HAP-1 (cell line): ENCODE data around the gene DYRK3.
"Not testable (repeated sequence)": the region's sequence is repeated elsewhere in the genome, so short reads cannot be mapped to it uniquely, and the experiment has no call there.

Experiments used
- DNase-seq, 2 experiments: peaks; one replicate each; pipeline ENCODE4 v3.0.0-alpha.2; 2016 to 2020; ENCODE audit warnings: low spot score in 2 of 2
- H3K27me3 ChIP-seq: fragments of 250-450 bp; sonication (Bioruptor Pico); 2 replicates; pipeline ENCODE4 v1.5.1; 2020; ENCODE audit warnings: low read depth, mild to moderate bottlenecking, moderate library complexity
- H3K36me3 ChIP-seq: fragments of 250-450 bp; sonication (Bioruptor Pico); replicated peaks from 2 replicates; pipeline ENCODE4 v1.5.1; 2020; ENCODE audit warnings: mild to moderate bottlenecking
- H3K4me1 ChIP-seq: fragments of 250-450 bp; sonication (Bioruptor Pico); 2 replicates; pipeline ENCODE4 v1.5.1; 2020; ENCODE audit warnings: mild to moderate bottlenecking
- H3K4me3 ChIP-seq: fragments of 250-450 bp; sonication (Bioruptor Pico); 2 replicates; pipeline ENCODE4 v1.5.1; 2020; ENCODE audit warnings: mild to moderate bottlenecking, moderate library complexity
- H3K9me3 ChIP-seq: fragments of 250-450 bp; sonication (Bioruptor Pico); 2 replicates; pipeline ENCODE4 v1.5.1; 2020; ENCODE audit warnings: mild to moderate bottlenecking, moderate library complexity
- in situ Hi-C: fragments of 300-500 bp; cut with MboI; formaldehyde crosslinking; loops from 3 replicates; pipeline ENCODE4 v1.14.3; 2020; ENCODE audit warnings: low sequenced_read_pairs, inconsistent platforms, mixed read lengths

DYRK3 gene

GRCh38 chr1:206642074-206642473 is 6.7 kb downstream of the DYRK3 start:
- H3K36me3 ChIP-seq, H3K27me3 ChIP-seq, DNase-seq, H3K9me3 ChIP-seq, H3K4me3 ChIP-seq, in situ Hi-C loops, H3K4me1 ChIP-seq: not testable (repeated sequence)

DNA sequence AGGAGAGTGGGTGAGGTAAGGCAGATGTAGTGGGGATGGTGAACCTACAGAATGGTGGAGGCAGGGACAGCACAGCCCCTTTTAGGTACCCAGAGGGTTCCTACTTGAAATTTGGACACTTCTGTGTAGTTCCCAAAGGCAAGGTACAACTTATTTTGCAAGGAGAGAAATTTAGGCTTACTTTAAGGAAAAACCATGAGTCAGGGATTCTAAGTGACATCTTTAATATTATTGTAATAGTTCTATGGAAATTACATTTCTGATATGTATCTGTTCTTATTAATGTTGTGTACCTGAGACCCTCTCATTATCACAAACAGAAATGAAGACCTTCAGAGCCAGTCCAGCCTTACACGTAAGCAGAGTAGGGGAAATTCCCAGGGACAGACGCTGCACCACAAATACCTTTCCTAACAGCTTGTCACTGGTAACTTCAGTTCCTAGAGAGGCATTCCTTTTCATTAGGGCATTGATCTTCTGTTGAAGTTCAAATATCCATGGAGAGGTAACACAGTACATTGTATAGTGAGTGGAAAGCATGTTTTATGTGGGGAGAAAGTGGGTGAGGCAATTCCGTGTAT is 7.9 kb downstream of the DYRK3 start:
- no peaks in the 10 kb centered on the region for H3K27me3 ChIP-seq

DNA sequence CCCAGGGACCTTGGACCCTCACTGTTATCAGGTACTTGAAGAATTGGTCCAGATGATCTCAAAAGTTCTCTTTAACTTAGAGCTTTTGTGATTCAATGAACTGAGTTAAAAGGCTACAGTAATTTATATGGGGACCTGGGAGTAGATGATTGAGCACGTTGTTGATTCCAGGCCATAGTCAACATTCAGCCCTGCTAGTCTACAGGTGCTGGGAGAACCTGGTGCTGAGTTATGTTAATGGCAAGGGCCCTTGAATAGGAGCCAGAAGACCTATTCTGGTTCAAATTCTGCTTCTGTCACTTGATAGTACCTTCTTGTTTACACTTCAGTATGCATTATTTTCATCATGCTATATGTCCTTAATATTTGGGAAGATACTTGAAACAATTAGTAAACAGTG is 11.2 kb downstream of the DYRK3 start:
- no peak overlapping the region for H3K4me3 ChIP-seq
- in situ Hi-C loops: no loop called here
- no peaks in the 10 kb centered on the region for H3K4me1 ChIP-seq
- H3K9me3 ChIP-seq: no peaks in the 10 kb centered on the region
- peaks cover 10% of the 10 kb centered on the region; the same call in 1 of the 2 replicates for H3K36me3 ChIP-seq
- no peak for DNase-seq
- no peaks in the 10 kb centered on the region for H3K27me3 ChIP-seq

More for the DNA sequence above, 7.9 kb downstream of the DYRK3 start:
- H3K9me3 ChIP-seq: no peaks in the 10 kb centered on the region
- H3K36me3 ChIP-seq: peaks cover 6% of the 10 kb centered on the region; the same call in 1 of the 2 replicates
- in situ Hi-C loops: no loop called here
- no peaks in the 10 kb centered on the region for H3K4me1 ChIP-seq
- no peak overlapping the region for H3K4me3 ChIP-seq
- DNase-seq: no peak

GRCh38 chr1:206647224-206647623 is 11.9 kb downstream of the DYRK3 start:
- DNase-seq: no peak
- H3K27me3 ChIP-seq: no peaks in the 10 kb centered on the region
- H3K4me1 ChIP-seq: no peaks in the 10 kb centered on the region
- in situ Hi-C loops: no loop called here
- peaks cover 10% of the 10 kb centered on the region; the same call in 1 of the 2 replicates for H3K36me3 ChIP-seq
- no peaks in the 10 kb centered on the region for H3K9me3 ChIP-seq
- no peak overlapping the region for H3K4me3 ChIP-seq

DNA sequence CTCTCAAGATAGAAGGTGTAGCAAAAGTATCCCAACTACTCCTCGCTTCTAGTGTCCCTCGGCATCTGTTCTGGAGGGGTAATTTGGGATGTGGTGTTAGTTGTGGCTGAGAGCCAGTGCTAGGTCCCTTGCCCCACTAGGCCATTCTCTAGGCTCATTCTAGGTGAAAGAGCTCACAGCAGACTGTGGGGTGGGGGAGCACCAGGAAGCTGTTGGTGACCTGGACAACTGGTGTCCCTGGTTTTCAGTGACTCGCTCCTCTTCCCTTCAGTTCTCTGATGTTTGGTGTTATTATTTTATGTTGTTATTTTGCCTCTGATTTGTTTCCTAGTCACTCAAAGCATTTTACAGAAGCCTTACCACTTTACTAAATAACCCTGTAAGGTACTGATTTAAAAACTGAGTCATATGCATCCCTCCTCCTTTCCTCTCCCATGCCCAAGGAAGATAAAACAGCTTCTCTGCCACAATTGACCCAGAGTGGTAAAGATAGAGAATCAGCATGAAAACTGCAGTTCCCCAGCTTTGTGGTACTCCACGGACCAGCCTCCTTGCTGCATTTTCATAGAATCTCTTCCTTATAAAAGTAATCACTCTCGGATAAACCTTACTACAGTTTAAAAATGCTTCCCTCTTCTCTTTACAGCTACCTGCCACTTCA is 14.1 kb downstream of the DYRK3 start:
- Histone ChIP-seq H3K4me3 (no peak overlapping the region), H3K36me3 (peaks cover 10% of the 10 kb centered on the region; the same call in 1 of the 2 replicates), H3K9me3 (no peaks in the 10 kb centered on the region), H3K27me3 (no peaks in the 10 kb centered on the region), H3K4me1 (no peaks in the 10 kb centered on the region)
- in situ Hi-C loops: no loop called here
- no peak for DNase-seq

DNA sequence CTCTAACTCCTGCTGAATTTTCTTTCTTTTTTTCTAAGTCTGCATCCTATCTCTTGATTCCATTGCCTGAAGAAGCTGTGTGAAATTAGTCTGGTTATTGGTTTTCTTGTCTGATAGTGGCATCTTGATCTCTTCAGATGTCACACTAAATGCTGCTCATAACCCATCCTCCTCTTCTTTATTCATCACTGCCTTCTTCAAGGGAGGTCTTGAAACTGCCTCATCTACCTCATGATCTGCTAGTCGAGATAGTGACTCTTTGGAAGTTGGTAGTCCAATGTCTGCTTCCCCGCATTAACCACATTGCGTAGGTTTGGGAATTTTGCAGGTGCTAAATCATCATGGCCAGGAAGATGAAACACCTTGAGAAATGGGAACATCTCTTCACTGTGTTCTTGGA is 15.7 kb downstream of the DYRK3 start:
- in situ Hi-C loops: no loop called here
- H3K4me1 ChIP-seq: no peaks in the 10 kb centered on the region
- no peak overlapping the region for H3K4me3 ChIP-seq
- no peak for DNase-seq
- H3K9me3 ChIP-seq: no peaks in the 10 kb centered on the region
- peaks cover 10% of the 10 kb centered on the region; the same call in 1 of the 2 replicates for H3K36me3 ChIP-seq
- H3K27me3 ChIP-seq: no peaks in the 10 kb centered on the region

DNA sequence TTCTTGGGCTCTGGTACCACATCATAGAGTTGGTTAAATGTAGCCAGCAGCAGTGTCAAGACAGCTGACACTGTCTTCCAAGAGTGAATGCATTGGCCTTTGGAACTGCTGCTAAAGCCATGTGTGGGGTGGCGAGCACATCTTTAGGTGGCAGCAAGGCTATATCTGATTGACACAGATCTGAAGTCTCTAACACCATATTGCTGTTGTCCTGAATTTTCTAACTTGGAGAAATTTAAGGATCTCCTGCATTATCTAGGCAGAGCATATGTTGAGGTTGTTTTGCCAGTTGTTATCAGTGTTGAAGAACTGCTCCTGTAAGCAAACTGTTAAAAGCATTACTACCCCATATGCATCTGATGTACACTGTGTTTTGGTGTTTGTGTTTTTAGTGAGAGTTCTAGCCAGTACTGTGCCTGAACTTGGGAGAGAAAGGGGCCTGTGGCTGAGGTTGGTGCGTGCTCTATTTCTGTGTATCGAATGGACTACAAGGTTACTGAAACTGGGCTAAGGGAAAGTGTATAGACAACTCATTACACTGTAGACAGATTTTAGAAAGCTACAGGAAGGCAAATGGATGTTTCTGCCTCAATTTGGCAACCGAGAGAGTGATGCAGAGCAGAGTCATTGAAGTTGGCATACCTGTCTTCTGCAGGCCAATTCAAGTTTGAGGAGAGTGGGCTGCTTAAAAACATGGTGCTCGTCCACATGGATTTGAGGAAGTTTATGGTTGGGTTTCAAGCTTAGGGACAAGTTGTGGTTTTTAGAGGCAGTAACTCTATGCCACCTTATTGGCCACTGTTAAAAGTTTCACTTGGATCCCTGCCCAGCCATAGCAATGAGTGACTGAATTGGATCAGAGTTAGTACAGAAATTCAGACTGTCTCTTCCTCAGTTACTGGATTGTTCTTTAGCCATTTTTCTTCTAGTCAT is 16.9 kb downstream of the DYRK3 start:
- no peaks in the 10 kb centered on the region for H3K9me3 ChIP-seq
- no peaks in the 10 kb centered on the region for H3K27me3 ChIP-seq
- H3K4me1 ChIP-seq: no peaks in the 10 kb centered on the region
- H3K4me3 ChIP-seq: no peak overlapping the region
- DNase-seq: no peak
- in situ Hi-C loops: no loop called here
- peaks cover 7% of the 10 kb centered on the region; the same call in 1 of the 2 replicates for H3K36me3 ChIP-seq

DNA sequence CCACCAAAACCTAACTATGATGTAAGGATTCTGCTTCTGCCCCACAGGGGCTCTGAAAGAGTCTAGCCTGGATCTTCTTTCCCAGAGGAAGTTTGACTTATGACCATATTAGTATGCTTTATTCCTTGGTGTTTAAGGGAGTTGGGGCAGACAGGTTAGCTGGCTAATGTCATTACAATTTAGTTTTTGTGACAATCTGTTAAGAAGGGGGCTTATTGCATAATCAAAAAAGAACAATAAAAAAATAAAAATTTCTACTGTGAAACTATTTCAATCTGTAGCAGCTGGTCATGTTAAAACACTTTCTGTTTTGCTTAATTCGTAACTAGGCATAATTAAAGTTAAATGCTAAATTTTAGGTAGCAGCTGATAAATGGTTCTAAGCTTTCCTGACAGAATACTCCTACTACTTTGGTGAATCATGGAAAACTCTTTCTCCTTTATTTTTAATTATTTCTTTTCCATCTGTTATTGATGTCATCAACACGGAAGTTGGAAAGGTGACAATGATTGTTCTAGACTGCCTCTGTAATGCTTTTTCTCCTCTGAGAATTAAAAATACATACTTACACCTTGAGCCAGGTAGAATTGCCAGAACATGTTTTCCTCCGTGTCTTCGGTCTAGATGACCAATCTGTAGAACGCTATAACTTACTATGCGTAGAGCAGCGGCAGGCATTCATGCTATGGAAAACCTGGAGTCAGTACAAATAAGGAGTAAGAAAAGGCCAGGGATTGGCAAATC is 18.6 kb downstream of the DYRK3 start:
- 0 out of 2 replicates have a peak, but pooled peaks cover 4% of the 10 kb centered on the region for H3K4me1 ChIP-seq

GRCh38 chr1:206654828-206655227 is 19.5 kb downstream of the DYRK3 start:
- Histone ChIP-seq H3K36me3 (no peaks in the 10 kb centered on the region; the same call in 1 of the 2 replicates), H3K4me3 (no peak overlapping the region), H3K9me3 (no peaks in the 10 kb centered on the region), H3K4me1 (0 out of 2 replicates have a peak, but pooled peaks cover 4% of the 10 kb centered on the region), H3K27me3 (no peaks in the 10 kb centered on the region)
- DNase-seq: no peak
- in situ Hi-C loops: no loop called here

More for the DNA sequence above, 18.6 kb downstream of the DYRK3 start:
- H3K36me3 ChIP-seq: peaks cover under 1% of the 10 kb centered on the region; the same call in 1 of the 2 replicates
- no peaks in the 10 kb centered on the region for H3K9me3 ChIP-seq
- in situ Hi-C loops: no loop called here
- no peaks in the 10 kb centered on the region for H3K27me3 ChIP-seq
- DNase-seq: no peak
- H3K4me3 ChIP-seq: no peak overlapping the region

- 0 out of 2 replicates have a peak, but pooled peaks cover 4% of the 10 kb centered on the region for H3K4me1 ChIP-seq
- DNase-seq: no peak
Measured at GRCh38 chr1:206655471-206655882, 20.1 kb downstream of the DYRK3 start.

GRCh38 chr1:206656936-206657335 is 21.6 kb downstream of the DYRK3 start:
- Histone ChIP-seq H3K4me3 (no peak overlapping the region), H3K36me3 (no peaks in the 10 kb centered on the region), H3K27me3 (no peaks in the 10 kb centered on the region), H3K4me1 (0 out of 2 replicates have a peak, but pooled peaks cover 4% of the 10 kb centered on the region), H3K9me3 (no peaks in the 10 kb centered on the region)
- DNase-seq: no peak
- in situ Hi-C loops: no loop called here

More at GRCh38 chr1:206655471-206655882, 20.1 kb downstream of the DYRK3 start:
- H3K4me3 ChIP-seq: no peak overlapping the region
- no peaks in the 10 kb centered on the region; the same call in 1 of the 2 replicates for H3K36me3 ChIP-seq
- H3K9me3 ChIP-seq: no peaks in the 10 kb centered on the region
- in situ Hi-C loops: no loop called here
- H3K27me3 ChIP-seq: no peaks in the 10 kb centered on the region

DNA sequence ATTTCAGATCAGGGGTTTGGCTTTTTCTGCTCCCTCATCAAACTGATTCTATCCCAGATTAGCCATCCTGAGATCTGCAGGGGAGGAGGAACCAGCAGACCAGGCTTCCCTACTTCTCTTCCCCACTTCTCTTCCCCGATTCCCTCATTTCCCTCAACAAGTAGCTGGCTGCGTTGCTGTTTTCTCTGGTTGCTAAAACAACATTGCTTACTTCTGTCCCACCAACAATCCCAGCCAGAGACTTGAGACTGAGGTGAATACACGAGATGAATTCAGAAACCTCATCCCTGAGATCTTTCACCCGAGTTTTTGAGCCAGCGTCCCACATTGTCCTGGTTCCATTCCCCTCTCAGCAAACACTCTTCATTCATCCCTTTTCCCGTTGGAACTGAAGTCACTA is 22.4 kb downstream of the DYRK3 start:
- H3K36me3 ChIP-seq: no peaks in the 10 kb centered on the region
- H3K4me1 ChIP-seq: 0 out of 2 replicates have a peak, but pooled peaks cover 4% of the 10 kb centered on the region
- in situ Hi-C loops: no loop called here
- no peaks in the 10 kb centered on the region for H3K9me3 ChIP-seq
- no peak for DNase-seq
- no peak overlapping the region for H3K4me3 ChIP-seq
- peaks cover 4% of the 10 kb centered on the region for H3K27me3 ChIP-seq
